Measurements from ENCODE around the gene BRPF1. TPM values are rescaled to one million over a fixed set of nuclear protein-coding genes. Genes with fewer than 3 reads are reported as not detected.

BRPF1 gene
- polyA plus RNA-seq, 1 experiment: 5.7 TPM

GRCh38 chr3:9696480-9697220, 34.9 kb upstream of the BRPF1 start:
- TF ChIP-seq CTCF (IDR thresholded peaks at IDR 0.05; ENCODE audit: low read depth, low read length): no peak
- POLR2A ChIA-PET: no interaction called here
- H3K9me3 ChIP-seq (ENCODE audit: control insufficient read depth, insufficient read depth, low read length): no peaks in the 10 kb centered on the region; the same call in 1 of the 2 replicates
- no peak overlapping the region for H3K27ac ChIP-seq (ENCODE audit: low read depth, low read length)
- H3K4me3 ChIP-seq (ENCODE audit: low read depth, low read length): no peak overlapping the region
- no peaks in the 10 kb centered on the region for H3K27me3 ChIP-seq (ENCODE audit: control insufficient read depth, insufficient read depth, low read length)
- CTCF ChIA-PET: no interaction called here
- DNase-seq (ENCODE audit: low read depth, low spot score): no peak

DNA sequence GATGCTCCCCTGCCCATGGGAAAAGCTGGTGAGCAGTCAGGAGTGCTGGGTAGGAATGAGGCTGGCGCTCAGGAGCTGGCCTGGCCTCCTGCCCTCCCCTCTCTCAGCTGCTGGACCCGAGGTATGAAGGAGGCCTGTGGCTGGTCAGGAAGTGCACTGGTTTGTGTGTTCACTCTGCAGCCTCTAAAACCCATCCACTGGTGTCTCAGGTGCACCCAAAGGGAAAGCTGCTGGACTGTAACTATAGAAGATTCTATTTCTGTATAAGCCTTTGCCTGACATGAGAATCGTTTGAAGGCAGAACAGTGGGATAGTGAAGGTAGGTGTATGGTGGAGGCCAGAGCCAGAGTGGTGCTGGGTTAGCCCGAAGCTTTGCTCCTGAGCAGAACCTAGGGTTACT, 33.6 kb upstream of the BRPF1 start:
- Histone ChIP-seq H3K27ac (ENCODE audit: low read depth, low read length) (no peak overlapping the region), H3K4me3 (ENCODE audit: low read depth, low read length) (no peak overlapping the region), H3K27me3 (ENCODE audit: control insufficient read depth, insufficient read depth, low read length) (no peaks in the 10 kb centered on the region), H3K9me3 (ENCODE audit: control insufficient read depth, insufficient read depth, low read length) (no peaks in the 10 kb centered on the region)
- no peak for TF ChIP-seq CTCF (IDR thresholded peaks at IDR 0.05; ENCODE audit: low read depth, low read length)
- ChIA-PET POLR2A (no interaction called here), CTCF (interaction anchor here (0.6 kb wide), 1 partner anchor 574 kb away, joined by 4 read pairs; no protein-coding TSS in a partner anchor)
- DNase-seq (ENCODE audit: low read depth, low spot score): no peak

DNA sequence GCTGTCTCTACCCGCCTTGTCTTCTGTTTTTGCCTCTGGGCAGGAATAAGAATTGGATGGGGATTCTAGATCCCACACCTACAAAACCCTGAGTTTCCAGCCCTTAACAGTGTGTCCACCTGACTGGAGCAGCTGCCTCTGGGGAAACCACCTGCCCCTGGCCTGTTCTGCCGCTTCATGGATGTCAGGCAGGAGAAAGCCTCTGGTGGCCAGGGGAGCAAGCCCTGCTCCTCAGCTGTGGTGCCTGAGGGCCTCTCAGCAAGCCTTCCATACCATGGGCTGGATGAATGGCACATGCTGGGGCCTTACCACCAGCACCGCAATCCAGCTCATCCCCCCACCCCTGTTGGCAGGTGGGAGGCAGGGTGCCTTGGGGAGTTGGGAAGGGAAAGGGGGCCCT, 33.2 kb upstream of the BRPF1 start:
- Histone ChIP-seq H3K27ac (ENCODE audit: low read depth, low read length) (no peak overlapping the region), H3K9me3 (ENCODE audit: control insufficient read depth, insufficient read depth, low read length) (no peaks in the 10 kb centered on the region), H3K27me3 (ENCODE audit: control insufficient read depth, insufficient read depth, low read length) (no peaks in the 10 kb centered on the region), H3K4me3 (ENCODE audit: low read depth, low read length) (no peak overlapping the region)
- no peak for TF ChIP-seq CTCF (IDR thresholded peaks at IDR 0.05; ENCODE audit: low read depth, low read length)
- DNase-seq (ENCODE audit: low read depth, low spot score): no peak
- ChIA-PET CTCF (interaction anchor here (0.6 kb wide), 1 partner anchor 574 kb away, joined by 4 read pairs; no protein-coding TSS in a partner anchor), POLR2A (no interaction called here)

DNA sequence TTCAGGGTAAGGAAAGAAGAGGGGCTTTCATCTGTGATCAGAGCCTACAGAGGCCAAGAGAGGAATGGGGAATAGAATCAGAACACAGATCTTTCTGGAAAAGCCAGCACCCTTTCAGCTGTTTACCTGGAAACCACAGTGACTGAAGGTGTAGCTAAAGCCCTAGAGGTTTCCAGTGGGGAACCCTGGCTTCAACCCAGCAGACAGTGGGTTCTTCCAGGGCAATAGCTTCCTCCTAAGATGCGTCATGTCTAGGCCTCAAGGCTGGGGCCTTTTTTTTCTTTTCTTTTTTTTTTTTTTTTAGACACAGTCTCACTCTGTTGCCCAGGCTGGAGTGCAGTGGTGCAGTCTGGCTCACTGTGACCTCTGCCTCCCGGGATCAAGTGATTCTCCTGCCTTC, 31.0 kb upstream of the BRPF1 start:
- no peak overlapping the region for H3K4me3 ChIP-seq (ENCODE audit: low read depth, low read length)
- ChIA-PET POLR2A (no interaction called here), CTCF (no interaction called here)
- H3K27me3 ChIP-seq (ENCODE audit: control insufficient read depth, insufficient read depth, low read length): peaks cover 14% of the 10 kb centered on the region
- no peaks in the 10 kb centered on the region; the same call in 1 of the 2 replicates for H3K9me3 ChIP-seq (ENCODE audit: control insufficient read depth, insufficient read depth, low read length)
- TF ChIP-seq CTCF (IDR thresholded peaks at IDR 0.05; ENCODE audit: low read depth, low read length): no peak
- no peak for DNase-seq (ENCODE audit: low read depth, low spot score)
- no peak overlapping the region for H3K27ac ChIP-seq (ENCODE audit: low read depth, low read length)

- DNase-seq (ENCODE audit: low read depth, low spot score): no peak
- TF ChIP-seq CTCF (IDR thresholded peaks at IDR 0.05; ENCODE audit: low read depth, low read length): no peak
- ChIA-PET POLR2A (interaction anchor here (0.6 kb wide), 1 partner anchor 620 kb away, joined by 5 read pairs; no protein-coding TSS in a partner anchor), CTCF (no interaction called here)
- no peak overlapping the region for H3K27ac ChIP-seq (ENCODE audit: low read depth, low read length)
- H3K4me3 ChIP-seq (ENCODE audit: low read depth, low read length): no peak overlapping the region
- H3K9me3 ChIP-seq (ENCODE audit: control insufficient read depth, insufficient read depth, low read length): no peaks in the 10 kb centered on the region; the same call in 1 of the 2 replicates
- H3K27me3 ChIP-seq (ENCODE audit: control insufficient read depth, insufficient read depth, low read length): peaks cover 18% of the 10 kb centered on the region
These were observed 30.5 kb upstream of the BRPF1 start for GRCh38 chr3:9701006-9701405.

Measured in AG04450 (cell line).